SJCRH30 (cell line): Measurements from ENCODE around the gene ZNF609. TPM values are rescaled to one million over a fixed set of nuclear protein-coding genes. Genes with fewer than 3 reads are reported as not detected.
A peak's percentile ranks its signal among the peaks of the same experiment; 100 is the strongest.

Experiments used
- DNase-seq, 2 experiments: peaks; one replicate each; pipeline ENCODE4 v3.0.0-alpha.2; 2015 to 2020
- H3K27ac ChIP-seq: fragments of 250-450 bp; sonication (Bioruptor Pico); 2 replicates; pipeline ENCODE4 v1.5.1; 2020; ENCODE audit warnings: mild to moderate bottlenecking, moderate library complexity
- H3K27me3 ChIP-seq: fragments of 250-450 bp; sonication (Bioruptor Pico); 2 replicates; pipeline ENCODE4 v1.5.1; 2020; ENCODE audit warnings: mild to moderate bottlenecking, moderate library complexity
- H3K36me3 ChIP-seq: fragments of 250-450 bp; sonication (Bioruptor Pico); 2 replicates; pipeline ENCODE4 v1.5.1; 2020; ENCODE audit warnings: mild to moderate bottlenecking, moderate library complexity
- H3K4me1 ChIP-seq: fragments of 250-450 bp; sonication (Bioruptor Pico); 2 replicates; pipeline ENCODE4 v1.5.1; 2020; ENCODE audit warnings: mild to moderate bottlenecking, moderate library complexity
- H3K4me3 ChIP-seq: fragments of 250-450 bp; sonication (Bioruptor Pico); 2 replicates; pipeline ENCODE4 v1.5.1; 2020; ENCODE audit warnings: mild to moderate bottlenecking, moderate library complexity
- H3K9me3 ChIP-seq: fragments of 250-450 bp; sonication (Bioruptor Pico); replicated peaks from 2 replicates; pipeline ENCODE4 v1.5.1; 2020; ENCODE audit warnings: mild to moderate bottlenecking, moderate library complexity
- total RNA-seq: library from RNA; depleted of rRNA; stranded (reverse); fragments of >200 nt; shearing (Covaris generic); gene quantifications from 2 replicates; pipeline ENCODE4 v1.2.3, GENCODE V29; 2014

ZNF609 gene
- total RNA-seq, 1 experiment from 2014 or later: 27.4 TPM

GRCh38 chr15:64502551-64502950 is 42.2 kb downstream of the ZNF609 start:
- H3K9me3 ChIP-seq: no peaks in the 10 kb centered on the region
- no peak overlapping the region for H3K27ac ChIP-seq
- peaks cover 25% of the 10 kb centered on the region for H3K36me3 ChIP-seq
- no peak overlapping the region for H3K4me3 ChIP-seq
- H3K27me3 ChIP-seq: no peaks in the 10 kb centered on the region
- H3K4me1 ChIP-seq: no peaks in the 10 kb centered on the region
- DNase-seq: no peak

GRCh38 chr15:64503197-64503596 is 42.8 kb downstream of the ZNF609 start:
- no peaks in the 10 kb centered on the region for H3K4me1 ChIP-seq
- H3K4me3 ChIP-seq: no peak overlapping the region
- peaks cover 27% of the 10 kb centered on the region for H3K36me3 ChIP-seq
- no peak for DNase-seq
- no peaks in the 10 kb centered on the region for H3K27me3 ChIP-seq
- no peaks in the 10 kb centered on the region for H3K9me3 ChIP-seq
- H3K27ac ChIP-seq: no peak overlapping the region

- H3K27ac ChIP-seq: no peak overlapping the region
- H3K9me3 ChIP-seq: no peaks in the 10 kb centered on the region
- H3K36me3 ChIP-seq: peaks cover 27% of the 10 kb centered on the region
- H3K27me3 ChIP-seq: no peaks in the 10 kb centered on the region
- H3K4me1 ChIP-seq: no peaks in the 10 kb centered on the region
- no peak overlapping the region for H3K4me3 ChIP-seq
- no peak for DNase-seq
Observed at GRCh38 chr15:64503640-64504039, 43.3 kb downstream of the ZNF609 start.

- DNase-seq: no peak
- no peaks in the 10 kb centered on the region for H3K27me3 ChIP-seq
- no peaks in the 10 kb centered on the region for H3K9me3 ChIP-seq
- H3K36me3 ChIP-seq: peaks cover 12% of the 10 kb centered on the region
- H3K4me1 ChIP-seq: no peaks in the 10 kb centered on the region
- no peak overlapping the region for H3K4me3 ChIP-seq
- no peak overlapping the region for H3K27ac ChIP-seq
Observed at GRCh38 chr15:64507293-64507802, 47.0 kb downstream of the ZNF609 start.

GRCh38 chr15:64507845-64508244 is 47.5 kb downstream of the ZNF609 start:
- H3K9me3 ChIP-seq: no peaks in the 10 kb centered on the region

GRCh38 chr15:64513823-64514222 is 53.4 kb downstream of the ZNF609 start:
- Histone ChIP-seq H3K36me3 (peaks cover 4% of the 10 kb centered on the region; the same call in 1 of the 2 replicates), H3K4me1 (no peaks in the 10 kb centered on the region), H3K4me3 (no peak overlapping the region), H3K9me3 (no peaks in the 10 kb centered on the region), H3K27me3 (no peaks in the 10 kb centered on the region), H3K27ac (no peak overlapping the region)
- no peak for DNase-seq

More at GRCh38 chr15:64507845-64508244, 47.5 kb downstream of the ZNF609 start:
- Histone ChIP-seq H3K27me3 (no peaks in the 10 kb centered on the region), H3K36me3 (peaks cover 14% of the 10 kb centered on the region), H3K4me3 (no peak overlapping the region), H3K27ac (no peak overlapping the region), H3K4me1 (no peaks in the 10 kb centered on the region)
- no peak for DNase-seq

- peaks cover 4% of the 10 kb centered on the region; the same call in 1 of the 2 replicates for H3K36me3 ChIP-seq
- H3K4me1 ChIP-seq: no peaks in the 10 kb centered on the region
- H3K4me3 ChIP-seq: no peak overlapping the region
- no peak for DNase-seq
- H3K27me3 ChIP-seq: no peaks in the 10 kb centered on the region
- H3K27ac ChIP-seq: no peak overlapping the region
- H3K9me3 ChIP-seq: no peaks in the 10 kb centered on the region
Observed at GRCh38 chr15:64515196-64515595, 54.8 kb downstream of the ZNF609 start.

GRCh38 chr15:64515825-64516224 is 55.4 kb downstream of the ZNF609 start:
- peaks cover 4% of the 10 kb centered on the region; the same call in 1 of the 2 replicates for H3K36me3 ChIP-seq

GRCh38 chr15:64519897-64520296 is 59.5 kb downstream of the ZNF609 start:
- Histone ChIP-seq H3K36me3 (no peaks in the 10 kb centered on the region), H3K4me1 (peaks cover 24% of the 10 kb centered on the region), H3K4me3 (no peak overlapping the region), H3K9me3 (no peaks in the 10 kb centered on the region), H3K27ac (no peak overlapping the region), H3K27me3 (no peaks in the 10 kb centered on the region)
- no peak for DNase-seq

More at GRCh38 chr15:64515825-64516224, 55.4 kb downstream of the ZNF609 start:
- H3K4me1 ChIP-seq: peaks cover 3% of the 10 kb centered on the region
- H3K27me3 ChIP-seq: no peaks in the 10 kb centered on the region
- no peaks in the 10 kb centered on the region for H3K9me3 ChIP-seq
- no peak overlapping the region for H3K4me3 ChIP-seq
- no peak for DNase-seq
- H3K27ac ChIP-seq: no peak overlapping the region

GRCh38 chr15:64521201-64521600 is 60.8 kb downstream of the ZNF609 start:
- DNase-seq: peak; percentile 11 to 56
- Histone ChIP-seq H3K9me3 (no peaks in the 10 kb centered on the region), H3K27me3 (no peaks in the 10 kb centered on the region), H3K4me3 (peak overlapping the region; percentile 2; the same call in 1 of the 2 replicates), H3K27ac (peak overlapping the region; percentile 59), H3K36me3 (no peaks in the 10 kb centered on the region), H3K4me1 (peaks cover 24% of the 10 kb centered on the region)

GRCh38 chr15:64521726-64522164 is 61.4 kb downstream of the ZNF609 start:
- DNase-seq: peak; percentile 96 to 99
- Histone ChIP-seq H3K9me3 (no peaks in the 10 kb centered on the region), H3K4me3 (peak overlapping the region; percentile 2; the same call in 1 of the 2 replicates), H3K27ac (peak overlapping the region; percentile 59), H3K36me3 (no peaks in the 10 kb centered on the region), H3K4me1 (peaks cover 24% of the 10 kb centered on the region), H3K27me3 (no peaks in the 10 kb centered on the region)

GRCh38 chr15:64522226-64522823 is 61.9 kb downstream of the ZNF609 start:
- H3K9me3 ChIP-seq: no peaks in the 10 kb centered on the region
- no peaks in the 10 kb centered on the region for H3K36me3 ChIP-seq
- H3K4me3 ChIP-seq: no peak overlapping the region
- no peaks in the 10 kb centered on the region for H3K27me3 ChIP-seq
- DNase-seq: no peak
- peak overlapping the region; percentile 21 for H3K27ac ChIP-seq
- peaks cover 24% of the 10 kb centered on the region for H3K4me1 ChIP-seq

GRCh38 chr15:64523240-64523639 is 62.9 kb downstream of the ZNF609 start:
- H3K27ac ChIP-seq: no peak overlapping the region
- no peaks in the 10 kb centered on the region for H3K36me3 ChIP-seq
- peaks cover 24% of the 10 kb centered on the region for H3K4me1 ChIP-seq
- no peaks in the 10 kb centered on the region for H3K9me3 ChIP-seq
- no peaks in the 10 kb centered on the region for H3K27me3 ChIP-seq
- no peak overlapping the region for H3K4me3 ChIP-seq
- no peak for DNase-seq

- no peak for DNase-seq
- Histone ChIP-seq H3K4me3 (no peak overlapping the region), H3K4me1 (peaks cover 24% of the 10 kb centered on the region), H3K27ac (no peak overlapping the region), H3K27me3 (no peaks in the 10 kb centered on the region), H3K9me3 (no peaks in the 10 kb centered on the region), H3K36me3 (0 out of 2 replicates have a peak, but pooled peaks cover 2% of the 10 kb centered on the region)
Observed at GRCh38 chr15:64524778-64525177, 64.4 kb downstream of the ZNF609 start.

GRCh38 chr15:64525828-64526530 is 65.6 kb downstream of the ZNF609 start:
- Histone ChIP-seq H3K9me3 (no peaks in the 10 kb centered on the region), H3K27me3 (no peaks in the 10 kb centered on the region), H3K36me3 (0 out of 2 replicates have a peak, but pooled peaks cover 2% of the 10 kb centered on the region), H3K4me3 (no peak overlapping the region), H3K27ac (no peak overlapping the region), H3K4me1 (peaks cover 19% of the 10 kb centered on the region)
- peak; percentile 29 to 56 for DNase-seq
